HepG2 (cell line): Measurements from ENCODE around the gene DOCK2. TPM values are rescaled to one million over a fixed set of nuclear protein-coding genes. Genes with fewer than 3 reads are reported as not detected.

ENCODE experiments used
- ATAC-seq: fragments of 200-7000 bp; cut with Tn5 transposase; 3 replicates; pipeline ENCODE4 v1.9.1; 2020; ENCODE audit warnings: mild to moderate bottlenecking, moderate library complexity
- BruUV-seq: library from RNA; stranded (reverse); fragments of 400-500 nt; replicated peaks from 2 replicates; lab custom pipeline; 2021; lab: Mats Ljungman, UMichigan
- CTCF ChIA-PET: fragments of 300-600 bp; formaldehyde crosslinking; extraction: SDS; loops from one replicate; lab custom pipeline; 2021; ENCODE audit warnings: low total read pairs, inconsistent platforms, low intra/inter-chr PET ratio; lab: Yijun Ruan, JAX
- POLR2A ChIA-PET: fragments of 350-600 bp; sonication (Branson Sonifier 250); formaldehyde crosslinking; loops from one replicate; lab custom pipeline; 2020; ENCODE audit warnings: antibody characterized with exemption, inconsistent platforms; lab: Yijun Ruan, JAX
- DNase-seq: peaks from one replicate; pipeline ENCODE4 v3.0.0-alpha.2; 2015; ENCODE audit warnings: low spot score
- FAIRE-seq: peaks from 3 replicates; lab custom pipeline; 2011; peaks lifted over from hg19 to GRCh38; lab: Jason Lieb, UNC
- H2AFZ ChIP-seq: one replicate; pipeline ENCODE4 v1.6.1; 2011; ENCODE audit warnings: low read length, inconsistent platforms
- H3K27ac ChIP-seq: fragments of 300-600 bp; 3 replicates; pipeline ENCODE4 v1.8.0; 2011; ENCODE audit warnings: mixed run types, mild to moderate bottlenecking, mixed read lengths, low read length, inconsistent platforms; ENCODE audit not compliant: insufficient read depth; ENCODE audit errors: extremely low read length
- H3K27me3 ChIP-seq, 2 experiments: fragments of 200-600 bp in 1 of 2; 2 replicates in 1 of 2; 3 replicates in 1 of 2; pipeline versions ENCODE4 v1.6.0 to v1.8.0; 2011; ENCODE audit warnings: low read length in 2 of 2, mild to moderate bottlenecking in 2 of 2, moderate library complexity in 2 of 2, inconsistent platforms in 1 of 2; ENCODE audit not compliant: insufficient read depth in 2 of 2, control insufficient read depth in 1 of 2
- H3K36me3 ChIP-seq, 2 experiments: fragments of 200-600 bp in 1 of 2; replicated peaks in 1 of 2; 2 replicates in 1 of 2; 3 replicates in 1 of 2; pipeline versions ENCODE4 v1.5.1 to v1.8.0; 2011; ENCODE audit warnings: low read length in 2 of 2, inconsistent platforms in 1 of 2; ENCODE audit not compliant: insufficient read depth in 2 of 2, control insufficient read depth in 1 of 2
- H3K4me1 ChIP-seq: 2 replicates; pipeline ENCODE4 v1.5.1; 2012; ENCODE audit warnings: low read length, inconsistent platforms; ENCODE audit not compliant: insufficient read depth
- H3K4me2 ChIP-seq: 2 replicates; pipeline ENCODE4 v1.6.0; 2011; ENCODE audit warnings: low read depth, low read length, inconsistent platforms
- H3K4me3 ChIP-seq, 3 experiments: fragments of 200-600 bp in 1 of 3; sonication (generic), shearing (Covaris generic) in 1 of 3; replicated peaks in 1 of 3; 2 replicates each; pipeline ENCODE4 v1.5.1; 2011 to 2016; ENCODE audit warnings: low read length in 3 of 3, inconsistent platforms in 2 of 3, low read depth in 2 of 3, mild to moderate bottlenecking in 2 of 3, control low read depth in 1 of 3, mixed read lengths in 1 of 3; ENCODE audit not compliant: insufficient read depth in 1 of 3
- H3K79me2 ChIP-seq: one replicate; pipeline ENCODE4 v1.6.1; 2011; ENCODE audit warnings: low read length, inconsistent platforms; ENCODE audit not compliant: insufficient read depth
- H3K9ac ChIP-seq: 2 replicates; pipeline ENCODE4 v1.6.0; 2011; ENCODE audit warnings: mild to moderate bottlenecking, low read depth, low read length, inconsistent platforms; ENCODE audit not compliant: insufficient read depth
- H3K9me3 ChIP-seq: 2 replicates; pipeline ENCODE4 v1.5.1; 2012; ENCODE audit warnings: mild to moderate bottlenecking, low read length
- H4K20me1 ChIP-seq: 2 replicates; pipeline ENCODE4 v1.6.0; 2011; ENCODE audit warnings: inconsistent platforms, mild to moderate bottlenecking, low read length, moderate library complexity; ENCODE audit not compliant: insufficient read depth
- CCDC6 ChIP-seq: sonication (generic); formaldehyde crosslinking; IDR thresholded peaks from 2 replicates; pipeline ENCODE4 v1.8.1; 2022; ENCODE audit warnings: mild to moderate bottlenecking, missing genetic modification reagents, moderate library complexity
- GATAD2A ChIP-seq: IDR thresholded peaks from 2 replicates; pipeline ENCODE4 v1.6.1; 2016
- ISL2 ChIP-seq: sonication (generic); formaldehyde crosslinking; IDR thresholded peaks from 2 replicates; pipeline ENCODE4 v1.5.0; 2020; ENCODE audit warnings: missing genetic modification reagents
- KMT2B ChIP-seq: IDR thresholded peaks from 2 replicates; pipeline ENCODE4 v1.6.1; 2016; ENCODE audit warnings: missing genetic modification reagents, missing compliant biosample characterization
- RARA ChIP-seq: IDR thresholded peaks from 2 replicates; pipeline ENCODE4 v1.6.1; 2016; ENCODE audit warnings: missing genetic modification reagents, missing compliant biosample characterization
- RFX1 ChIP-seq: fragments of 450-650 bp; IDR thresholded peaks from 2 replicates; pipeline ENCODE4 v1.6.1; 2017
- SUZ12 ChIP-seq: fragments of 150-350 bp; IDR thresholded peaks from 2 replicates; pipeline ENCODE4 v1.6.1; 2014; ENCODE audit warnings: low read depth, low read length
- ZMYM3 ChIP-seq: sonication (generic); formaldehyde crosslinking; IDR thresholded peaks from 2 replicates; pipeline ENCODE4 v1.5.1; 2020; ENCODE audit warnings: mild to moderate bottlenecking, missing genetic modification reagents
- ZNF101 ChIP-seq: sonication (generic); formaldehyde crosslinking; IDR thresholded peaks from 2 replicates; pipeline ENCODE4 v1.4.0; 2020; ENCODE audit warnings: mild to moderate bottlenecking, low read depth, missing genetic modification reagents, borderline replicate concordance
- ZNF235 ChIP-seq: sonication (generic); formaldehyde crosslinking; IDR thresholded peaks from 2 replicates; pipeline ENCODE4 v1.8.1; 2023; ENCODE audit warnings: mild to moderate bottlenecking, missing genetic modification reagents, borderline replicate concordance
- ZNF33B ChIP-seq: sonication (generic); formaldehyde crosslinking; IDR thresholded peaks from 2 replicates; pipeline ENCODE4 v1.5.1; 2020; ENCODE audit warnings: mild to moderate bottlenecking, missing genetic modification reagents
- WGBS: methylation state at CpG from one replicate; pipeline ENCODE4 v1.1.6; 2017; ENCODE audit warnings: low lambda C conversion rate; 5-methylcytosine and 5-hydroxymethylcytosine counted together
- in situ Hi-C: cut with HindIII; loops from 2 replicates; pipeline ENCODE4 v1.10.0; 2017; ENCODE audit warnings: low pct_unique_long_range_greater_than_20kb; ENCODE audit not compliant: extremely low pct_ligation_motif_present
- intact Hi-C: fragments of 100-400 bp; cut with micrococcal nuclease; formaldehyde crosslinking; loops from one replicate; pipeline ENCODE4 v1.10.0; 2022; ENCODE audit not compliant: unreplicated experiment
- polyA plus RNA-seq, 8 experiments: library from polyadenylated mRNA; depleted of rRNA in 3 of 8; stranded (reverse) in 7 of 8; unstranded in 1 of 8; fragments of >200 nt; fragmentation: Illumina TruSeq in 4 of 8; extraction: Trizol in 4 of 8; gene quantifications; 2 replicates each; pipeline versions ENCODE4 v1.2.1 to v1.2.3, GENCODE V29; 2011 to 2016; ENCODE audit warnings: low read depth in 4 of 8, missing spikeins in 1 of 8, mixed read lengths in 1 of 8; ENCODE audit not compliant: insufficient read depth in 1 of 8
- total RNA-seq, 5 experiments: library from RNA; depleted of rRNA; stranded (reverse); fragments of >200 nt; fragmentation: Illumina TruSeq; extraction: Trizol; gene quantifications; 2 replicates each; pipeline ENCODE4 v1.2.3, GENCODE V29; 2016; ENCODE audit warnings: low read depth in 1 of 5
- TF ChIP-seq, protein P1 (sequence below): sonication (generic); formaldehyde crosslinking; conservative IDR thresholded peaks from 2 replicates; pipeline ENCODE4 v1.4.0; 2020; ENCODE audit warnings: missing genetic modification reagents
- TF ChIP-seq, protein P2 (sequence below): sonication (generic); formaldehyde crosslinking; IDR thresholded peaks from 2 replicates; pipeline ENCODE4 v1.5.1; 2020; ENCODE audit warnings: missing genetic modification reagents, mild to moderate bottlenecking, borderline replicate concordance
- TF ChIP-seq, protein P3 (sequence below): IDR thresholded peaks from 2 replicates; pipeline ENCODE4 v1.6.1; 2018; ENCODE audit warnings: missing genetic modification reagents
- TF ChIP-seq, protein P4 (sequence below): sonication (generic); formaldehyde crosslinking; IDR thresholded peaks from 2 replicates; pipeline ENCODE4 v1.9.0; 2021; ENCODE audit warnings: missing genetic modification reagents, borderline replicate concordance
- TF ChIP-seq, protein P5 (sequence below): sonication (generic); formaldehyde crosslinking; IDR thresholded peaks from 2 replicates; pipeline ENCODE4 v1.4.0; 2020; ENCODE audit warnings: missing genetic modification reagents, borderline replicate concordance

The DOCK2 gene
- total and polyA plus RNA-seq, 2 of the 13 experiments (the other 11 are each of a cell fraction or from before 2014, with no cell fraction given), result not detected

DNA sequence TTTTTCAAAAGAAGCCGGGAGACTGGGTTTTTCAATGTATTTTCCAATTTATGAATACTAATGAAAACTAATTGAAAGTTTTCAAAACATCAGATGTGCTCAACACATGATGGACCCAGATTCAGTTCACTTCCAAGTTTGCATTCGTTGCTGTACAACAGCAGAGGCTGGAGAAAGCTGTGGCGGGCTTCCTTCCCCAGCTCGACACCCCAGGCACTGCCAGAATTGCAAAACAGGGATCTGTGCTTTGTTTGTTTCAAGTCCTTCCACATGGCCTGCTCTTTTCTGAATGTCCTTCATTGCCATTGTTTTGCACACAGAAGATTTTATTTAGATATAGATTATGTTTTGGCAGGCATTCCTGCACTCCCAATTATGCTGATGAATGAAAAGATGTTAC lies 373.5 kb downstream of the DOCK2 start (continued):
- TF ChIP-seq, protein P1, sequence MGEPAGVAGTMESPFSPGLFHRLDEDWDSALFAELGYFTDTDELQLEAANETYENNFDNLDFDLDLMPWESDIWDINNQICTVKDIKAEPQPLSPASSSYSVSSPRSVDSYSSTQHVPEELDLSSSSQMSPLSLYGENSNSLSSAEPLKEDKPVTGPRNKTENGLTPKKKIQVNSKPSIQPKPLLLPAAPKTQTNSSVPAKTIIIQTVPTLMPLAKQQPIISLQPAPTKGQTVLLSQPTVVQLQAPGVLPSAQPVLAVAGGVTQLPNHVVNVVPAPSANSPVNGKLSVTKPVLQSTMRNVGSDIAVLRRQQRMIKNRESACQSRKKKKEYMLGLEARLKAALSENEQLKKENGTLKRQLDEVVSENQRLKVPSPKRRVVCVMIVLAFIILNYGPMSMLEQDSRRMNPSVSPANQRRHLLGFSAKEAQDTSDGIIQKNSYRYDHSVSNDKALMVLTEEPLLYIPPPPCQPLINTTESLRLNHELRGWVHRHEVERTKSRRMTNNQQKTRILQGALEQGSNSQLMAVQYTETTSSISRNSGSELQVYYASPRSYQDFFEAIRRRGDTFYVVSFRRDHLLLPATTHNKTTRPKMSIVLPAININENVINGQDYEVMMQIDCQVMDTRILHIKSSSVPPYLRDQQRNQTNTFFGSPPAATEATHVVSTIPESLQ (CRISPR knock-in tag), result no peak
- TF ChIP-seq, protein P2, sequence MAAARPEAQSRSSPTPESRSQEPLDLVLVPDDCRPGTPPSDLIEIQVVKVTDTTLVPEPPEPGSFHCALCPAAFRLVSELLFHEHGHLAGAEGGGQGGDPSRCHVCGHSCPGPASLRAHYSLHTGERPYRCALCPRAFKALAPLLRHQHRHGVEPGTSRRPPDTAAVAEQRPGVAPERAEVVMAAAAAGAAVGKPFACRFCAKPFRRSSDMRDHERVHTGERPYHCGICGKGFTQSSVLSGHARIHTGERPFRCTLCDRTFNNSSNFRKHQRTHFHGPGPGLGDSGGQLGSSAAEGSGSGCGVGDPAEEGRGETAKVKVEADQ, result no peak
- TF ChIP-seq ZMYM3 (CRISPR knock-in tag), result no peak
- TF ChIP-seq, all 625 proteins: peak for 0

DNA sequence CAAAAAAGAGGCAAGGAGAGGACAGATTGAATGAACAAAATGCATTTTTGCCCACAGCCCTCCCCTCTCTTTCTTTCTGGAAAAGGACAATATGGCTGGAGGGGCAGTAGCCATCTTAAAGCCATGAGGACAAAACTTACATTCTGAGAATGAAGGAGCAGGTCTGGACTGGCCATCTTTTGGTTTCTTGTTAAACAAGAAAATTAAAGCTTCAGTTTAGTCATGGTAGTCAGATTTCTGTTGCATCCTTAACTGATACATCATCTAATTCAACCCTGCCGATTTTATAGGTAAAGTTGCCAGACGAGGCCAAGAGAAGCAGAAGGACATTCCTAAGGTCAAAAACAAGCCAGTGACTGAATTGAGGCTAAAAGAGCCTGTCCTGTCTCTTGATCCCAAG lies 374.7 kb downstream of the DOCK2 start:
- H3K4me2 ChIP-seq, result no peak overlapping the region
- no peaks in the 10 kb centered on the region for H3K36me3 ChIP-seq
- no peak overlapping the region for H3K9ac ChIP-seq
- no peak overlapping the region for H2AFZ ChIP-seq
- no peak for DNase-seq
- H3K9me3 ChIP-seq, result no peaks in the 10 kb centered on the region
- ATAC-seq, result no peak
- intact Hi-C loops, result no loop called here
- FAIRE-seq, result no peak
- H3K27me3 ChIP-seq, result peaks cover 0 to 10% of the 10 kb centered on the region in 2 experiments; a peak in 3 of 5 replicates
- no peaks in the 10 kb centered on the region for H3K4me1 ChIP-seq
- CTCF ChIA-PET, result no interaction called here
- no peaks in the 10 kb centered on the region for H3K79me2 ChIP-seq
- no peak overlapping the region for H3K27ac ChIP-seq
- 0% methylated on average over 2 of the region's 2 CpGs for WGBS
- in situ Hi-C loops, result no loop called here
- no peaks in the 10 kb centered on the region for H4K20me1 ChIP-seq
- H3K4me3 ChIP-seq, result no peak overlapping the region
- POLR2A ChIA-PET, result no interaction called here
- BruUV-seq, result no TSS peak
- TF ChIP-seq GATAD2A (CRISPR knock-in tag) (no peak), RFX1 (no peak), ZNF33B (no peak), ISL2 (CRISPR knock-in tag) (no peak), ZNF101 (CRISPR knock-in tag) (no peak), ZNF235 (no peak), KMT2B (CRISPR knock-in tag) (no peak), RARA (CRISPR knock-in tag) (no peak), SUZ12 (no peak), CCDC6 (no peak)
- TF ChIP-seq, protein P3, sequence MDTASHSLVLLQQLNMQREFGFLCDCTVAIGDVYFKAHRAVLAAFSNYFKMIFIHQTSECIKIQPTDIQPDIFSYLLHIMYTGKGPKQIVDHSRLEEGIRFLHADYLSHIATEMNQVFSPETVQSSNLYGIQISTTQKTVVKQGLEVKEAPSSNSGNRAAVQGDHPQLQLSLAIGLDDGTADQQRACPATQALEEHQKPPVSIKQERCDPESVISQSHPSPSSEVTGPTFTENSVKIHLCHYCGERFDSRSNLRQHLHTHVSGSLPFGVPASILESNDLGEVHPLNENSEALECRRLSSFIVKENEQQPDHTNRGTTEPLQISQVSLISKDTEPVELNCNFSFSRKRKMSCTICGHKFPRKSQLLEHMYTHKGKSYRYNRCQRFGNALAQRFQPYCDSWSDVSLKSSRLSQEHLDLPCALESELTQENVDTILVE, result no peak
- TF ChIP-seq, protein P4, sequence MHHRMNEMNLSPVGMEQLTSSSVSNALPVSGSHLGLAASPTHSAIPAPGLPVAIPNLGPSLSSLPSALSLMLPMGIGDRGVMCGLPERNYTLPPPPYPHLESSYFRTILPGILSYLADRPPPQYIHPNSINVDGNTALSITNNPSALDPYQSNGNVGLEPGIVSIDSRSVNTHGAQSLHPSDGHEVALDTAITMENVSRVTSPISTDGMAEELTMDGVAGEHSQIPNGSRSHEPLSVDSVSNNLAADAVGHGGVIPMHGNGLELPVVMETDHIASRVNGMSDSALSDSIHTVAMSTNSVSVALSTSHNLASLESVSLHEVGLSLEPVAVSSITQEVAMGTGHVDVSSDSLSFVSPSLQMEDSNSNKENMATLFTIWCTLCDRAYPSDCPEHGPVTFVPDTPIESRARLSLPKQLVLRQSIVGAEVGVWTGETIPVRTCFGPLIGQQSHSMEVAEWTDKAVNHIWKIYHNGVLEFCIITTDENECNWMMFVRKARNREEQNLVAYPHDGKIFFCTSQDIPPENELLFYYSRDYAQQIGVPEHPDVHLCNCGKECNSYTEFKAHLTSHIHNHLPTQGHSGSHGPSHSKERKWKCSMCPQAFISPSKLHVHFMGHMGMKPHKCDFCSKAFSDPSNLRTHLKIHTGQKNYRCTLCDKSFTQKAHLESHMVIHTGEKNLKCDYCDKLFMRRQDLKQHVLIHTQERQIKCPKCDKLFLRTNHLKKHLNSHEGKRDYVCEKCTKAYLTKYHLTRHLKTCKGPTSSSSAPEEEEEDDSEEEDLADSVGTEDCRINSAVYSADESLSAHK (CRISPR knock-in tag), result no peak
- TF ChIP-seq, protein P5, sequence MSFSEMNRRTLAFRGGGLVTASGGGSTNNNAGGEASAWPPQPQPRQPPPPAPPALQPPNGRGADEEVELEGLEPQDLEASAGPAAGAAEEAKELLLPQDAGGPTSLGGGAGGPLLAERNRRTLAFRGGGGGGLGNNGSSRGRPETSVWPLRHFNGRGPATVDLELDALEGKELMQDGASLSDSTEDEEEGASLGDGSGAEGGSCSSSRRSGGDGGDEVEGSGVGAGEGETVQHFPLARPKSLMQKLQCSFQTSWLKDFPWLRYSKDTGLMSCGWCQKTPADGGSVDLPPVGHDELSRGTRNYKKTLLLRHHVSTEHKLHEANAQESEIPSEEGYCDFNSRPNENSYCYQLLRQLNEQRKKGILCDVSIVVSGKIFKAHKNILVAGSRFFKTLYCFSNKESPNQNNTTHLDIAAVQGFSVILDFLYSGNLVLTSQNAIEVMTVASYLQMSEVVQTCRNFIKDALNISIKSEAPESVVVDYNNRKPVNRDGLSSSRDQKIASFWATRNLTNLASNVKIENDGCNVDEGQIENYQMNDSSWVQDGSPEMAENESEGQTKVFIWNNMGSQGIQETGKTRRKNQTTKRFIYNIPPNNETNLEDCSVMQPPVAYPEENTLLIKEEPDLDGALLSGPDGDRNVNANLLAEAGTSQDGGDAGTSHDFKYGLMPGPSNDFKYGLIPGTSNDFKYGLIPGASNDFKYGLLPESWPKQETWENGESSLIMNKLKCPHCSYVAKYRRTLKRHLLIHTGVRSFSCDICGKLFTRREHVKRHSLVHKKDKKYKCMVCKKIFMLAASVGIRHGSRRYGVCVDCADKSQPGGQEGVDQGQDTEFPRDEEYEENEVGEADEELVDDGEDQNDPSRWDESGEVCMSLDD (CRISPR knock-in tag), result no peak
